Measurements from ENCODE around the gene AGPAT2. TPM values are rescaled to one million over a fixed set of nuclear protein-coding genes. Genes with fewer than 3 reads are reported as not detected.
"Not testable (repeated sequence)": the region's sequence is repeated elsewhere in the genome, so short reads cannot be mapped to it uniquely, and the experiment has no call there.

AGPAT2 gene
- total RNA-seq, 2 donors from 2014 or later, result 71.9 to 81.9 TPM

DNA sequence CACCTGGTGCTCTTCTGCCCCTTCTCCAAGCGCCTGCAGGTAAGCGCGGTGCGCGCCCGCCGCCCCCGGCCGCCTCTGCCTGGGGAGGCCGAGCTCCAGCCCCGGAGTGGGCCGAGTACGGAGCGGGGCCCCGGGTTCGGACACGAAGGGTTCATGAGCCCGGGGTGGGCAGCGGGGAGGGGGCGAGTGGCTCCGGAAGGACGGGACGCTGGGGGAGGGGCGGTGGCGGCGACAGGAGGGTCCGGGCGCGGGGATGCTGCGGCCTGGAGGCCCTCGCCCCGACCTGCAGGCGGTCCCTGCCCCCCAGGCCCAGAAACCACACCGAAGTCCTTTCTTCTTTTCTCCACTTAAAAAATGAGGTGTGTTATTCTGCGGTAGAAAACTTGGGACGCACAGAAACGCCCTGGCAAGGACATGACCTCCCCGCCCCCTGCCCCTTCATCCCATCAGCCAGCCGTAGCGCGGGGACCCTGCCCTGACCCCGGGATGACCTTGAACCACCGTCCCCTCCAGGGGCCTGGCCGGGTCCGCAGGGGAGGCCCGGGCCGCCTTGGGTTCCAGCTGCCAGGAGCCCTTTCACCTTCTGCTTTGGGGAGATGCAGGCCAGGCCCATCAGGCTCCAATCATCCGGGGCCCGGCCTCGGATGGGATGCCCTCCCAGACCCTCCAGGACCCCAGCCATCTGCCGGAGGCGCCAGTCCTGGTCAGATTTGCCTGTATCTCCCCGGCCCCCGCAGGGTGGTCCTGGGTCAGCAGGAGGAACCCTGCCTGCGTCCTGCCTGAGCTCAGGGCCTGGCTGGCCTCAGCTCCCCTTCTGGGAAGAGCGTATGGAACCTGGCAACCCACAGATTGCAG, 25.7 kb upstream of the AGPAT2 start:
- TF ChIP-seq, protein P1, sequence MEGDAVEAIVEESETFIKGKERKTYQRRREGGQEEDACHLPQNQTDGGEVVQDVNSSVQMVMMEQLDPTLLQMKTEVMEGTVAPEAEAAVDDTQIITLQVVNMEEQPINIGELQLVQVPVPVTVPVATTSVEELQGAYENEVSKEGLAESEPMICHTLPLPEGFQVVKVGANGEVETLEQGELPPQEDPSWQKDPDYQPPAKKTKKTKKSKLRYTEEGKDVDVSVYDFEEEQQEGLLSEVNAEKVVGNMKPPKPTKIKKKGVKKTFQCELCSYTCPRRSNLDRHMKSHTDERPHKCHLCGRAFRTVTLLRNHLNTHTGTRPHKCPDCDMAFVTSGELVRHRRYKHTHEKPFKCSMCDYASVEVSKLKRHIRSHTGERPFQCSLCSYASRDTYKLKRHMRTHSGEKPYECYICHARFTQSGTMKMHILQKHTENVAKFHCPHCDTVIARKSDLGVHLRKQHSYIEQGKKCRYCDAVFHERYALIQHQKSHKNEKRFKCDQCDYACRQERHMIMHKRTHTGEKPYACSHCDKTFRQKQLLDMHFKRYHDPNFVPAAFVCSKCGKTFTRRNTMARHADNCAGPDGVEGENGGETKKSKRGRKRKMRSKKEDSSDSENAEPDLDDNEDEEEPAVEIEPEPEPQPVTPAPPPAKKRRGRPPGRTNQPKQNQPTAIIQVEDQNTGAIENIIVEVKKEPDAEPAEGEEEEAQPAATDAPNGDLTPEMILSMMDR (IDR thresholded peaks at IDR 0.05), result no peak
- H3K27me3 ChIP-seq, result no peaks in the 10 kb centered on the region
- no peaks in the 10 kb centered on the region for H3K9me3 ChIP-seq
- peaks cover 0 to 36% of the 10 kb centered on the region in 2 donors for H3K4me1 ChIP-seq
- no peaks in the 10 kb centered on the region for H3K36me3 ChIP-seq
- H3K4me3 ChIP-seq, result peak overlapping the region; percentile 76 to 82
- peak overlapping the region; percentile 80 for H3K27ac ChIP-seq
- no peak for DNase-seq (ENCODE audit: low spot score)

- TF ChIP-seq, protein P1 (IDR thresholded peaks at IDR 0.05), result no peak
- H3K27ac ChIP-seq, result peak within 1 kb of the TSS; percentile 80
- DNase-seq (ENCODE audit: low spot score), result no peak
These were observed 24.8 kb upstream of the AGPAT2 start, which contains the start of gene DIPK1B for GRCh38 chr9:136711751-136712689. Gene DIPK1B (plus strand): TSS chr9:136712572. CDS start chr9:136712666, 94 bp downstream.

DNA sequence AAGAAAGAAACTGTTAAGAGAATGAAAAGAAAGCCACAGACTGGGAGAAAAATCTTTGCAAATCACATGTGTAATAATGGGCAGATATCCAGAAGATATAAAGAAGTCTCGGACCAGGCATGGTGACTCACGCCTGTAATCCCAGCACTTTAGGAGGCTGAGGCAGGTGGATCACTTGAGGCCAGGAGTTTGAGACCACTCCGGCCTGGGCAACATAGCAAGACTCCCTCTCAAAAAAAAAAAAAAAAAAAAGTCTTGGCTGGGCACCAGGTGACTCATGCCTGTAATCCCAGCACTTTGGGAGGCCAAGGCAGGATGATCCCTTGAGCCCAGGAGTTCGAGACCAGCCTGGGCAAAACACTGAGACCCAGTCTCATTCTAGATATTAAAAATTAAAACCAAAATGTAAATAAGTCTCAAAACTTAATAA, 24.0 kb upstream of the AGPAT2 start:
- H3K4me3 ChIP-seq; H3K9me3 ChIP-seq; DNase-seq (ENCODE audit: low spot score); H3K36me3 ChIP-seq; H3K27me3 ChIP-seq: not testable (repeated sequence)
- Histone ChIP-seq H3K4me1 (peaks cover 0 to 36% of the 10 kb centered on the region in 2 donors), H3K27ac (peak overlapping the region in 1 of 2 donors; percentile 65)

More at GRCh38 chr9:136711751-136712689, 24.8 kb upstream of the AGPAT2 start, which contains the start of gene DIPK1B:
- Histone ChIP-seq H3K36me3 (no peaks in the 10 kb centered on the region), H3K9me3 (no peaks in the 10 kb centered on the region), H3K4me1 (peaks cover 0 to 36% of the 10 kb centered on the region in 2 donors), H3K4me3 (peak within 1 kb of the TSS; percentile 76 to 82), H3K27me3 (no peaks in the 10 kb centered on the region)

GRCh38 chr9:136710543-136710942, 23.3 kb upstream of the AGPAT2 start:
- Histone ChIP-seq H3K27me3 (no peaks in the 10 kb centered on the region), H3K9me3 (no peaks in the 10 kb centered on the region), H3K36me3 (no peaks in the 10 kb centered on the region), H3K4me1 (peaks cover 0 to 36% of the 10 kb centered on the region in 2 donors), H3K27ac (no peak overlapping the region), H3K4me3 (no peak overlapping the region)
- TF ChIP-seq, protein P1 (IDR thresholded peaks at IDR 0.05), result no peak
- no peak for DNase-seq (ENCODE audit: low spot score)

DNA sequence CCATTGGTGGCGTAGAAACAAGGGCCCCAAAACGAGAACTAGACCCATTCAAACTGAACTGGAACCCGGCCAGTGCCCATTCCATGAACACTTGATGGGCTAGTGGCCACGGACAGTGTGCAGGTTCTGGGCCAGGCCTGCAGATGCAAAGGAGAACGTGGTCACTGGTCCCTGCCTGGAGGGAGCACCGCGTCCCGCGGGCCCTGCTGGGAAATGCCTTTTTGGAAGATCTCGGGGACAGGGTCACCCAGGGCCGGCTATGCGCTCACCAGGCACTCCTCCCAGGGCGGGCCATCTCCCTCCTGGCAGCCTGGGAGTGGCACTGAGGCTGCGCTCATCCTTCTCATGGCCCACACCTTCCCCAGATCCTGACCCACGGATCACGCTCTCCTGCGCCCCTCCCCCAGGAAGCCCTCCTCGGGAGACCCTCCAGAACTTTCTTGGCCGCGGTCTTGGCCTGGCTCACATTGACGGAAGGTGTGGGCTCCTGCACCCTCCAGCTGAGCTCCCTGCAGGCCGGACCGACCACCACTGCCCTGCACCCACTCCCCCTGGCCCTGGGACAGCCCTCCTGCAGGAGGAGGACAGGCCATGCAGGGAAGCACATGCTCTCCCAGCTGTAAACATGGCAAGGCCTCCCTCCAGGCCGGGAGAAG, 22.3 kb upstream of the AGPAT2 start:
- Histone ChIP-seq H3K9me3 (no peaks in the 10 kb centered on the region), H3K4me3 (no peak overlapping the region), H3K4me1 (peaks cover 0 to 26% of the 10 kb centered on the region in 2 donors), H3K27me3 (no peaks in the 10 kb centered on the region), H3K27ac (no peak overlapping the region), H3K36me3 (no peaks in the 10 kb centered on the region)
- no peak for DNase-seq (ENCODE audit: low spot score)
- TF ChIP-seq, protein P1 (IDR thresholded peaks at IDR 0.05), result no peak

All from right atrium auricular region (tissue), 2 donors.